Measurements from ENCODE around the gene TOMM20.

The TOMM20 gene

GRCh38 chr1:235127203-235127602 lies 1.4 kb downstream of the TOMM20 start:
- H3K4me3 ChIP-seq (ENCODE audit: severe bottlenecking) = peak overlapping the region; percentile 80
- ATAC-seq (ENCODE audit: low read depth) (no peak), DNase-seq (ENCODE audit: low spot score) (no peak)
- no peaks in the 10 kb centered on the region for H3K27me3 ChIP-seq (ENCODE audit: insufficient read depth, poor library complexity, severe bottlenecking)
- H3K27ac ChIP-seq (ENCODE audit: poor library complexity, severe bottlenecking) = peak overlapping the region; percentile 58
- TF ChIP-seq CTCF (IDR thresholded peaks at IDR 0.05; ENCODE audit: poor library complexity, severe bottlenecking) = no peak
- H3K9me3 ChIP-seq (ENCODE audit: severe bottlenecking) = no peaks in the 10 kb centered on the region
- H3K36me3 ChIP-seq (ENCODE audit: low read depth) = peaks cover 51% of the 10 kb centered on the region
- H3K4me1 ChIP-seq (ENCODE audit: insufficient read depth, poor library complexity, severe bottlenecking) = peaks cover 11% of the 10 kb centered on the region

- Histone ChIP-seq H3K27ac (ENCODE audit: poor library complexity, severe bottlenecking) (no peak overlapping the region), H3K9me3 (ENCODE audit: severe bottlenecking) (no peaks in the 10 kb centered on the region), H3K36me3 (ENCODE audit: low read depth) (peaks cover 75% of the 10 kb centered on the region), H3K4me3 (ENCODE audit: severe bottlenecking) (no peak overlapping the region), H3K27me3 (ENCODE audit: insufficient read depth, poor library complexity, severe bottlenecking) (no peaks in the 10 kb centered on the region), H3K4me1 (ENCODE audit: insufficient read depth, poor library complexity, severe bottlenecking) (peaks cover 11% of the 10 kb centered on the region)
- no peak for ATAC-seq (ENCODE audit: low read depth)
- DNase-seq (ENCODE audit: low spot score) = no peak
- TF ChIP-seq CTCF (IDR thresholded peaks at IDR 0.05; ENCODE audit: poor library complexity, severe bottlenecking) = no peak
These were observed 4.0 kb downstream of the TOMM20 start for GRCh38 chr1:235124665-235125064.

- ATAC-seq (ENCODE audit: low read depth) (no peak), DNase-seq (ENCODE audit: low spot score) (no peak)
- H3K27me3 ChIP-seq (ENCODE audit: insufficient read depth, poor library complexity, severe bottlenecking) = no peaks in the 10 kb centered on the region
- H3K36me3 ChIP-seq (ENCODE audit: low read depth) = peaks cover 81% of the 10 kb centered on the region
- no peak overlapping the region for H3K27ac ChIP-seq (ENCODE audit: poor library complexity, severe bottlenecking)
- no peaks in the 10 kb centered on the region for H3K9me3 ChIP-seq (ENCODE audit: severe bottlenecking)
- no peak for TF ChIP-seq CTCF (IDR thresholded peaks at IDR 0.05; ENCODE audit: poor library complexity, severe bottlenecking)
- H3K4me3 ChIP-seq (ENCODE audit: severe bottlenecking) = no peak overlapping the region
- H3K4me1 ChIP-seq (ENCODE audit: insufficient read depth, poor library complexity, severe bottlenecking) = peaks cover 9% of the 10 kb centered on the region
These were observed 4.5 kb downstream of the TOMM20 start for GRCh38 chr1:235124111-235124510.

GRCh38 chr1:235122348-235122747 lies 6.3 kb downstream of the TOMM20 start:
- Histone ChIP-seq H3K9me3 (ENCODE audit: severe bottlenecking) (no peaks in the 10 kb centered on the region), H3K27me3 (ENCODE audit: insufficient read depth, poor library complexity, severe bottlenecking) (no peaks in the 10 kb centered on the region), H3K27ac (ENCODE audit: poor library complexity, severe bottlenecking) (no peak overlapping the region), H3K4me3 (ENCODE audit: severe bottlenecking) (no peak overlapping the region), H3K4me1 (ENCODE audit: insufficient read depth, poor library complexity, severe bottlenecking) (peaks cover 8% of the 10 kb centered on the region), H3K36me3 (ENCODE audit: low read depth) (peaks cover 94% of the 10 kb centered on the region)
- TF ChIP-seq CTCF (IDR thresholded peaks at IDR 0.05; ENCODE audit: poor library complexity, severe bottlenecking) = no peak
- no peak for ATAC-seq (ENCODE audit: low read depth)
- no peak for DNase-seq (ENCODE audit: low spot score)

- Histone ChIP-seq H3K27ac (ENCODE audit: poor library complexity, severe bottlenecking) (no peak overlapping the region), H3K27me3 (ENCODE audit: insufficient read depth, poor library complexity, severe bottlenecking) (no peaks in the 10 kb centered on the region), H3K9me3 (ENCODE audit: severe bottlenecking) (no peaks in the 10 kb centered on the region), H3K36me3 (ENCODE audit: low read depth) (peaks cover 88% of the 10 kb centered on the region), H3K4me1 (ENCODE audit: insufficient read depth, poor library complexity, severe bottlenecking) (no peaks in the 10 kb centered on the region), H3K4me3 (ENCODE audit: severe bottlenecking) (no peak overlapping the region)
- TF ChIP-seq CTCF (IDR thresholded peaks at IDR 0.05; ENCODE audit: poor library complexity, severe bottlenecking) = no peak
- ATAC-seq (ENCODE audit: low read depth) (peak; percentile 55; the same call in 1 of the 3 replicates), DNase-seq (ENCODE audit: low spot score) (no peak)
These were observed 15.3 kb downstream of the TOMM20 start for GRCh38 chr1:235113183-235113917.

Data from RWPE2 (cell line).